HS-5 (cell line): ENCODE results near the gene CYP26C1.
"Not testable (repeated sequence)": the region's sequence is repeated elsewhere in the genome, so short reads cannot be mapped to it uniquely, and the experiment has no call there.

Experiments used
- DNase-seq: peaks from one replicate; pipeline ENCODE4 v3.0.0-alpha.2; 2012; ENCODE audit warnings: low read depth

Gene CYP26C1

GRCh38 chr10:93077860-93078337 is 17.3 kb downstream of the CYP26C1 start:
- no peak for DNase-seq

GRCh38 chr10:93079663-93080349 is 19.2 kb downstream of the CYP26C1 start:
- DNase-seq: no peak

- DNase-seq: no peak
These were observed 19.9 kb downstream of the CYP26C1 start for GRCh38 chr10:93080350-93081046.

- no peak for DNase-seq
These were observed 20.7 kb downstream of the CYP26C1 start for GRCh38 chr10:93081318-93081717.

GRCh38 chr10:93081834-93082233 is 21.2 kb downstream of the CYP26C1 start:
- no peak for DNase-seq

GRCh38 chr10:93083743-93084539 is 23.3 kb downstream of the CYP26C1 start:
- DNase-seq: no peak

- no peak for DNase-seq
These were observed 24.8 kb downstream of the CYP26C1 start for GRCh38 chr10:93085272-93085859.

GRCh38 chr10:93086289-93086688 is 25.7 kb downstream of the CYP26C1 start:
- DNase-seq: no peak

GRCh38 chr10:93087846-93088245 is 27.2 kb downstream of the CYP26C1 start:
- DNase-seq: no peak

- no peak for DNase-seq
These were observed 27.9 kb downstream of the CYP26C1 start for GRCh38 chr10:93088466-93088865.

- DNase-seq: no peak
These were observed 30.0 kb downstream of the CYP26C1 start for GRCh38 chr10:93090619-93091018.

- DNase-seq: no peak
These were observed 31.4 kb downstream of the CYP26C1 start for GRCh38 chr10:93091960-93092359.

GRCh38 chr10:93095225-93095624 is 34.6 kb downstream of the CYP26C1 start:
- DNase-seq: no peak

GRCh38 chr10:93096901-93097300 is 36.3 kb downstream of the CYP26C1 start:
- no peak for DNase-seq

GRCh38 chr10:93097386-93097785 is 36.8 kb downstream of the CYP26C1 start:
- DNase-seq: no peak

- no peak for DNase-seq
These were observed 38.2 kb downstream of the CYP26C1 start for GRCh38 chr10:93098816-93099215.

- DNase-seq: no peak
These were observed 39.1 kb downstream of the CYP26C1 start for GRCh38 chr10:93099670-93100069.

- not testable (repeated sequence) for DNase-seq
These were observed 40.5 kb downstream of the CYP26C1 start for GRCh38 chr10:93101148-93101547.

- DNase-seq: no peak
These were observed 43.4 kb downstream of the CYP26C1 start for GRCh38 chr10:93103953-93104352.

GRCh38 chr10:93106631-93107072 is 46.1 kb downstream of the CYP26C1 start:
- no peak for DNase-seq

- DNase-seq: no peak
These were observed 50.0 kb downstream of the CYP26C1 start for GRCh38 chr10:93110472-93111146.

- no peak for DNase-seq
These were observed 52.4 kb downstream of the CYP26C1 start for GRCh38 chr10:93113042-93113441.
